ENCODE data around the gene PRDX3.

GRCh38 chr10:119217401-119217800 is 38.8 kb upstream of the PRDX3 start:
- TF ChIP-seq EZH2 (IDR thresholded peaks at IDR 0.05; ENCODE audit: borderline replicate concordance, low read length) = no peak
- TF ChIP-seq CTCF (IDR thresholded peaks at IDR 0.05; ENCODE audit: low read length) = no peak
